Heart right ventricle (tissue), 16 donors: Measurements from ENCODE around the gene LIPT1. TPM values are rescaled to one million over a fixed set of nuclear protein-coding genes. Genes with fewer than 3 reads are reported as not detected.

Source experiments
- ATAC-seq, 8 donors: fragments of 200-7000 bp; cut with Tn5 transposase; one replicate each; pipeline ENCODE4 v1.9.1; 2020; ENCODE audit warnings: mild to moderate bottlenecking in 8 of 8, moderate library complexity in 8 of 8, moderate number of reproducible peaks in 1 of 8
- DNase-seq, 2 donors: peaks; one replicate each; pipeline ENCODE4 v3.0.0-alpha.2; 2020
- H3K27ac ChIP-seq, 10 donors: fragments of 200-600 bp; sonication (generic) in 2 of 10; one replicate each; pipeline versions ENCODE4 v1.5.0 to v1.8.0; 2020 to 2022; ENCODE audit warnings: mild to moderate bottlenecking in 3 of 10
- H3K27me3 ChIP-seq, 7 donors: fragments of 200-600 bp; one replicate each; pipeline ENCODE4 v1.8.0; 2021 to 2022; ENCODE audit warnings: mild to moderate bottlenecking in 2 of 7
- H3K36me3 ChIP-seq, 9 donors: fragments of 200-600 bp; sonication (generic) in 1 of 9; one replicate each; pipeline versions ENCODE4 v1.5.0 to v1.8.0; 2020 to 2022; ENCODE audit warnings: mild to moderate bottlenecking in 2 of 9
- H3K4me1 ChIP-seq, 9 donors: fragments of 200-600 bp; sonication (generic) in 1 of 9; one replicate each; pipeline versions ENCODE4 v1.5.0 to v1.8.0; 2020 to 2022; ENCODE audit warnings: mild to moderate bottlenecking in 4 of 9
- H3K4me3 ChIP-seq, 10 donors: fragments of 200-600 bp; sonication (generic) in 2 of 10; one replicate each; pipeline versions ENCODE4 v1.5.0 to v1.8.0; 2020 to 2022; ENCODE audit warnings: mild to moderate bottlenecking in 7 of 10, moderate library complexity in 2 of 10
- H3K9me3 ChIP-seq, 11 donors: fragments of 200-600 bp in 10 of 11; sonication (generic) in 2 of 11; one replicate each; pipeline versions ENCODE4 v1.5.0 to v1.8.0; 2013 to 2022; ENCODE audit warnings: mild to moderate bottlenecking in 2 of 11, control low read depth in 1 of 11, moderate library complexity in 1 of 11
- WGBS, 2 donors: extraction: QIAGEN DNeasy Blood & Tissue Kit; methylation state at CpG; one replicate each; pipeline ENCODE4 v1.1.7; 2013; ENCODE audit warnings: inconsistent platforms in 1 of 2; 5-methylcytosine and 5-hydroxymethylcytosine counted together
- intact Hi-C, 10 donors: fragments of 100-400 bp; cut with DNase I; formaldehyde crosslinking; loops; one replicate each; pipeline versions ENCODE4 v1.11.1 to v1.14.2; 2022
- polyA plus RNA-seq, 2 donors: library from polyadenylated mRNA; stranded (reverse); fragments of 200-250 nt; gene quantifications; one replicate each; pipeline ENCODE4 v1.2.3, GENCODE V29; 2013
- total RNA-seq, 10 donors: library from RNA; stranded (reverse); fragmentation: NEBNext Ultra II Directional in 3 of 10; extraction: Animal tissue kit (Norgen Biotek cat#: 25700) in 3 of 10; gene quantifications; one replicate each; pipeline versions ENCODE4 v1.2.1 to v1.2.4, GENCODE V29; 2021 to 2023
- TF ChIP-seq, protein P1 (sequence below), 9 donors: fragments of 200-600 bp; sonication (generic) in 2 of 9; IDR thresholded peaks; one replicate each; pipeline versions ENCODE4 v1.5.0 to v1.8.0; 2021 to 2022; ENCODE audit warnings: antibody characterized with exemption in 9 of 9, mild to moderate bottlenecking in 5 of 9, moderate library complexity in 1 of 9
- donor health status: Arrhythmogenic right ventricular cardiomyopathy.
- donor health status: ischemic (EF 13 %, LVEDD 7.1; RV severe dilation, severe dysfunction).
- donor health status: healthy with polysubstance abuse.
- donor health status: DM: no; HTN: yes; CAD: no.
- donor health status: DM: no; HTN: no; CAD: no.
- donor health status: ischemic (EF 25% LVEDD 6.9; RV normal size, moderate dysfunction).
- donor health status: ischemic (EF 25% LVEDD 5.7; RV mildly dilated, moderate dysfunction).
- donor health status: healthy.
- donor health status: DM: yes; HTN: yes; CAD: no.
- donor health status: Ischemic cardiomyopathy.
- donor health status: ischemic (EF 35%, LVEDD 5.7; RV mildly dilated, moderate dysfunction).
- donor health status: nonischemic (EF 11% LVEDD 7.7; RV severe dilation, severe dysfunction).
- donor health status: DM: yes; HTN: yes; CAD: no.
- donor health status: PGD.
- donor health status: ischemic (EF 29% LVEDD 5.4; RV normal size, mild dysfunction).
- donor health status: nonischemic (EF 23%, LVEDD 6.1; RV moderate dilation, normal function).

The LIPT1 gene
- total and polyA plus RNA-seq, 12 donors, result 4.2 to 18.5 (median 7.6) TPM

DNA sequence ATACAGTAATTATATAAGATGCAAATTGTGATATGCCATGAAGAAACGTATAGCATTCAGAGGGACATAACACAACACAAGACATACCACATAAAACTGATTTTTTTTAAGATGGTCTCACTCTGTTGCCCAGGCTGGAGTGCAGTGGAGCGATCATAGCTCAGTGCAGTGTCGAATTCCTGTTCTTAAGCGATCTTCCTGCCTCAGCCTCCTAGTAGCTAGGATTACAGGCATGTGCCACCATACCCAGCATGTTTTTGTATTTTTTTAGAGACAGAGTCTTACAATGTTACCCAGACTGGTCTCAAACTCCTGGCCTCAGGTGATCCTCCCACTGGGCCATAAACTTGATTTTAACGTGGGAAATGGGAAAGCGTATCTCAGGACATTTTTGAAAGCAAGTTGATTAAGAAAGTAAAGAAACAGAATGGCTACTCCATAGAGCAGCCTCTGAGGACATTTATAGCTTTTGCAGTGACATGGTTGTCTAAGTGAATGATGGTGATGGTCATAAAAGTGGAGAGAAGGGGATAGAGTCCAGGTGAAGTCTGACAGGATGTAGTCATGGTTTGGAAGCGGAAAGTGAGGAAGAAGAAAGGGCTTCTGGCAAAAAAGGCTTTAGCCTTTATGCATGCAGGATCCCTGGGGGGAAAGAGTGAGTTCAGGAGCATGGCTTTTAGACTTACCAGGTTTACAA lies 2.4 kb upstream of the LIPT1 start:
- intact Hi-C loops, result no loop called here
- 90 to 92% methylated on average over 7 of the region's 7 CpGs for whole genome bisulfite sequencing, 2 donors
- no peak for DNase-seq
- Histone ChIP-seq H3K27me3 (no peaks in the 10 kb centered on the region), H3K36me3 (peaks cover 0 to 12% (median 0%) of the 10 kb centered on the region in 9 donors), H3K4me1 (peaks cover 0 to 28% (median 22%) of the 10 kb centered on the region in 9 donors), H3K9me3 (no peaks in the 10 kb centered on the region), H3K27ac (no peak overlapping the region), H3K4me3 (no peak overlapping the region)
- TF ChIP-seq, protein P1, sequence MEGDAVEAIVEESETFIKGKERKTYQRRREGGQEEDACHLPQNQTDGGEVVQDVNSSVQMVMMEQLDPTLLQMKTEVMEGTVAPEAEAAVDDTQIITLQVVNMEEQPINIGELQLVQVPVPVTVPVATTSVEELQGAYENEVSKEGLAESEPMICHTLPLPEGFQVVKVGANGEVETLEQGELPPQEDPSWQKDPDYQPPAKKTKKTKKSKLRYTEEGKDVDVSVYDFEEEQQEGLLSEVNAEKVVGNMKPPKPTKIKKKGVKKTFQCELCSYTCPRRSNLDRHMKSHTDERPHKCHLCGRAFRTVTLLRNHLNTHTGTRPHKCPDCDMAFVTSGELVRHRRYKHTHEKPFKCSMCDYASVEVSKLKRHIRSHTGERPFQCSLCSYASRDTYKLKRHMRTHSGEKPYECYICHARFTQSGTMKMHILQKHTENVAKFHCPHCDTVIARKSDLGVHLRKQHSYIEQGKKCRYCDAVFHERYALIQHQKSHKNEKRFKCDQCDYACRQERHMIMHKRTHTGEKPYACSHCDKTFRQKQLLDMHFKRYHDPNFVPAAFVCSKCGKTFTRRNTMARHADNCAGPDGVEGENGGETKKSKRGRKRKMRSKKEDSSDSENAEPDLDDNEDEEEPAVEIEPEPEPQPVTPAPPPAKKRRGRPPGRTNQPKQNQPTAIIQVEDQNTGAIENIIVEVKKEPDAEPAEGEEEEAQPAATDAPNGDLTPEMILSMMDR (IDR thresholded peaks at IDR 0.05), result no peak
- ATAC-seq, result no peak

- ATAC-seq, result peak in 3 of 8 donors; percentile 4 to 23 (median 15)
- Histone ChIP-seq H3K27ac (peak overlapping the region; percentile 45 to 93 (median 88)), H3K9me3 (no peaks in the 10 kb centered on the region), H3K27me3 (no peaks in the 10 kb centered on the region), H3K36me3 (peaks cover 0 to 30% (median under 1%) of the 10 kb centered on the region in 9 donors), H3K4me1 (peaks cover 0 to 28% (median 22%) of the 10 kb centered on the region in 9 donors), H3K4me3 (peak overlapping the region; percentile 64 to 85 (median 70))
- TF ChIP-seq, protein P1 (IDR thresholded peaks at IDR 0.05), result no peak
- DNase-seq, result no peak
- whole genome bisulfite sequencing, 2 donors, result 45 to 46% methylated on average over 12 of the region's 12 CpGs
- intact Hi-C loops, result loop anchor here in 2 of 10 donors (2.0 kb wide), 2 partner anchors 13 to 27 kb away; partner anchors contain the start of genes C2orf15 (in 1 of the 2), MITD1 (in 1 of the 2) and MRPL30 (in 1 of the 2)
Measured at GRCh38 chr2:99153921-99154604, 704 bp upstream of the LIPT1 start.

- intact Hi-C loops, result no loop called here
- no peaks in the 10 kb centered on the region for H3K9me3 ChIP-seq
- H3K4me1 ChIP-seq, result peaks cover 0 to 28% (median 22%) of the 10 kb centered on the region in 9 donors
- H3K27ac ChIP-seq, result no peak overlapping the region
- 71 to 77% methylated on average over 1 of the region's 1 CpG for WGBS, 2 donors
- TF ChIP-seq, protein P1 (IDR thresholded peaks at IDR 0.05), result no peak
- DNase-seq (no peak), ATAC-seq (no peak)
- no peak overlapping the region for H3K4me3 ChIP-seq
- H3K27me3 ChIP-seq, result no peaks in the 10 kb centered on the region
- peaks cover 0 to 54% (median 13%) of the 10 kb centered on the region in 9 donors for H3K36me3 ChIP-seq
Measured at GRCh38 chr2:99156891-99157290, 2.1 kb downstream of the LIPT1 start.

DNA sequence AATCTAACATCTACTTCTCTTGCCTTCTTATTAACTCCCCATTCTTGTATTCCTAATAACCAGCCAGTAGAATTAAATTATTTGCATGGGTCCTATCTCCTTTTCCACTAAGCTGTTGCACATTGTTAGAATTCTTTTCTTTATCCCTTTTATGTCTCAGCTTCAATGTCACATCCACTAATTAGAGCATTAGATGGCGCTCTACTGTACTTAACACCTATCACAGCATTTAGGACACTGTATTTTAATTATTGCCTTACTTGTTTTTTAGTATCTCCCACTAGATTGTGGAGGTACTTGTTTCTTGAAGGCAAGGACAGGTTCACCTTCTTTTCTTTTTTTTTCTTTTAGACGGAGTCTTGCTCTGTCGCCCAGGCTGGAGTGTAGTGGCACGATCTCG lies 3.8 kb downstream of the LIPT1 start:
- Histone ChIP-seq H3K36me3 (peaks cover 0 to 71% (median 13%) of the 10 kb centered on the region in 9 donors), H3K9me3 (no peaks in the 10 kb centered on the region), H3K4me3 (no peak overlapping the region), H3K4me1 (peaks cover 0 to 24% (median 17%) of the 10 kb centered on the region in 9 donors), H3K27me3 (no peaks in the 10 kb centered on the region), H3K27ac (no peak overlapping the region)
- intact Hi-C loops, result loop anchor here in 1 of 10 donors (2.0 kb wide), 1 partner anchor 22 kb away; the partner anchor contains the start of genes MITD1 and MRPL30
- 93% methylated on average over 5 of the region's 5 CpGs for WGBS, 2 donors
- ATAC-seq (no peak), DNase-seq (no peak)
- TF ChIP-seq, protein P1 (IDR thresholded peaks at IDR 0.05), result no peak
